Activated CD4-positive, CD25-positive, alpha-beta regulatory T cell (primary cell): Measurements from ENCODE around the gene PPFIBP1.

Source experiments
- DNase-seq, 4 experiments: peaks; one replicate each; lab custom pipeline; 2025; lab: John Stamatoyannopoulos, UW

The PPFIBP1 gene

GRCh38 chr12:27667540-27667939 lies 143.5 kb downstream of the PPFIBP1 start:
- DNase-seq: no peak

- no peak for DNase-seq
These were observed 148.0 kb downstream of the PPFIBP1 start for GRCh38 chr12:27672051-27672450.

GRCh38 chr12:27672643-27673042 lies 148.6 kb downstream of the PPFIBP1 start:
- no peak for DNase-seq

- no peak for DNase-seq
These were observed 149.2 kb downstream of the PPFIBP1 start for GRCh38 chr12:27673101-27673718.

GRCh38 chr12:27674989-27675388 lies 151.0 kb downstream of the PPFIBP1 start:
- no peak for DNase-seq

- DNase-seq: no peak
These were observed 156.6 kb downstream of the PPFIBP1 start for GRCh38 chr12:27680619-27681018.

GRCh38 chr12:27682534-27682933 lies 158.5 kb downstream of the PPFIBP1 start:
- no peak for DNase-seq

- DNase-seq: no peak
These were observed 161.3 kb downstream of the PPFIBP1 start for GRCh38 chr12:27685274-27685673.

- DNase-seq: no peak
These were observed 162.1 kb downstream of the PPFIBP1 start for GRCh38 chr12:27686147-27686546.

GRCh38 chr12:27688671-27689070 lies 164.7 kb downstream of the PPFIBP1 start:
- DNase-seq: no peak

GRCh38 chr12:27689558-27690180 lies 165.7 kb downstream of the PPFIBP1 start:
- no peak for DNase-seq

- DNase-seq: no peak
These were observed 169.4 kb downstream of the PPFIBP1 start for GRCh38 chr12:27693403-27693802.

GRCh38 chr12:27695556-27696292 lies 171.7 kb downstream of the PPFIBP1 start:
- DNase-seq: no peak

GRCh38 chr12:27696293-27696652 lies 172.3 kb downstream of the PPFIBP1 start, which contains the start of gene REP15:
Gene REP15 (plus strand): TSS chr12:27696447. CDS start chr12:27696563, 116 bp downstream.
- DNase-seq: no peak

- DNase-seq: no peak
These were observed 173.0 kb downstream of the PPFIBP1 start for GRCh38 chr12:27696864-27697564.

GRCh38 chr12:27703720-27704452 lies 179.9 kb downstream of the PPFIBP1 start:
- DNase-seq: peak; percentile 9 to 48 (median 40)

GRCh38 chr12:27705263-27705662 lies 181.3 kb downstream of the PPFIBP1 start:
- no peak for DNase-seq

GRCh38 chr12:27707216-27707615 lies 183.2 kb downstream of the PPFIBP1 start:
- no peak for DNase-seq

- no peak for DNase-seq
These were observed 185.4 kb downstream of the PPFIBP1 start for GRCh38 chr12:27709212-27709931.

GRCh38 chr12:27709932-27710591 lies 186.1 kb downstream of the PPFIBP1 start:
- DNase-seq: peak in 1 of 4 experiments; percentile 1
